Adrenal gland (tissue), 12 donors: ENCODE results near the gene SCFD1. TPM values are rescaled to one million over a fixed set of nuclear protein-coding genes. Genes with fewer than 3 reads are reported as not detected.
A peak's percentile ranks its signal among the peaks of the same experiment; 100 is the strongest.
"Not testable (repeated sequence)": the region's sequence is repeated elsewhere in the genome, so short reads cannot be mapped to it uniquely, and the experiment has no call there.

Source experiments
- DNase-seq, 7 donors: peaks; one replicate each; pipeline ENCODE4 v3.0.0-alpha.2; 2019 to 2020
- H3K27ac ChIP-seq, 5 donors: fragments of 200-600 bp; sonication (generic) in 4 of 5; 1 replicate in 3 of 5; 2 replicates in 2 of 5; pipeline versions ENCODE4 v1.5.1 to v1.8.0; 2016 to 2020; ENCODE audit warnings: mild to moderate bottlenecking in 1 of 5
- H3K27me3 ChIP-seq: fragments of 200-600 bp; 2 replicates; pipeline ENCODE4 v1.8.0; 2021
- H3K36me3 ChIP-seq, 2 donors: fragments of 200-600 bp; replicated peaks in 1 of 2; 1 replicate in 1 of 2; 2 replicates in 1 of 2; pipeline versions ENCODE4 v1.5.1 to v1.8.0; 2018 to 2022
- H3K4me1 ChIP-seq, 2 donors: fragments of 200-600 bp; replicated peaks in 1 of 2; 1 replicate in 1 of 2; 2 replicates in 1 of 2; pipeline versions ENCODE4 v1.5.1 to v1.8.0; 2018 to 2021
- H3K4me3 ChIP-seq, 4 donors: fragments of 200-600 bp; sonication (generic) in 3 of 4; one replicate each; pipeline ENCODE4 v1.5.1; 2016 to 2018
- H3K9me3 ChIP-seq, 3 donors: fragments of 200-600 bp; sonication (generic) in 1 of 3; replicated peaks in 1 of 3; 1 replicate in 2 of 3; 2 replicates in 1 of 3; pipeline versions ENCODE4 v1.5.1 to v1.8.0; 2016 to 2021
- POLR2A ChIP-seq, 2 donors: fragments of 450-650 bp; IDR thresholded peaks; one replicate each; pipeline ENCODE4 v1.6.1; 2017; ENCODE audit warnings: antibody characterized with exemption in 2 of 2, mild to moderate bottlenecking in 2 of 2, moderate library complexity in 1 of 2
- WGBS, 4 donors: extraction: QIAGEN DNeasy Blood & Tissue Kit in 2 of 4; methylation state at CpG; one replicate each; pipeline versions ENCODE4 v1.1.5 to v1.1.7; 2013 to 2017; 5-methylcytosine and 5-hydroxymethylcytosine counted together
- intact Hi-C, 2 donors: fragments of 100-400 bp; cut with DNase I; formaldehyde crosslinking; loops; one replicate each; pipeline versions ENCODE4 v1.14.1 to v1.15.0; 2022 to 2023
- polyA plus RNA-seq, 3 donors: library from polyadenylated mRNA; stranded (reverse); fragments of 200-250 nt in 2 of 3; fragments of 350-450 nt in 1 of 3; fragmentation: Illumina TruSeq in 1 of 3; extraction: RNeasy Lipid Tissue Mini Kit (QIAGEN cat#74804) in 1 of 3; gene quantifications; one replicate each; pipeline ENCODE4 v1.2.3, GENCODE V29; 2013 to 2014
- total RNA-seq, 9 donors: library from RNA; depleted of rRNA in 4 of 9; stranded (reverse); fragments of >200 nt in 4 of 9; fragments of 120-200 nt in 1 of 9; fragmentation: NEBNext Ultra II Directional in 1 of 9; extraction: Animal tissue kit (Norgen Biotek cat#: 25700) in 1 of 9; gene quantifications; one replicate each; pipeline versions ENCODE4 v1.1.0 to v1.2.4, GENCODE V29; 2013 to 2023
- TF ChIP-seq, protein P1 (sequence below), 6 experiments: fragments of 450-650 bp in 4 of 6; fragments of 200-600 bp in 2 of 6; sonication (generic) in 1 of 6; IDR thresholded peaks; 1 replicate in 5 of 6; 2 replicates in 1 of 6; pipeline versions ENCODE4 v1.5.1 to v1.8.0; 2016 to 2021; ENCODE audit warnings: antibody characterized with exemption in 6 of 6, mild to moderate bottlenecking in 2 of 6, moderate library complexity in 1 of 6
- donor health status: healthy with polysubstance abuse.
- donor health status: Bipolar disorder and iron deficiency.
- donor health status: DM: yes; HTN: yes; CAD: no.
- donor health status: DM: no; HTN: no; CAD: no.
- donor health status: DM: no; HTN: no; CAD: no.
- donor health status: DM: yes; HTN: yes; CAD: no.

SCFD1 gene
- total and polyA plus RNA-seq, 12 donors = 22.9 to 147 (median 77.7) TPM

DNA sequence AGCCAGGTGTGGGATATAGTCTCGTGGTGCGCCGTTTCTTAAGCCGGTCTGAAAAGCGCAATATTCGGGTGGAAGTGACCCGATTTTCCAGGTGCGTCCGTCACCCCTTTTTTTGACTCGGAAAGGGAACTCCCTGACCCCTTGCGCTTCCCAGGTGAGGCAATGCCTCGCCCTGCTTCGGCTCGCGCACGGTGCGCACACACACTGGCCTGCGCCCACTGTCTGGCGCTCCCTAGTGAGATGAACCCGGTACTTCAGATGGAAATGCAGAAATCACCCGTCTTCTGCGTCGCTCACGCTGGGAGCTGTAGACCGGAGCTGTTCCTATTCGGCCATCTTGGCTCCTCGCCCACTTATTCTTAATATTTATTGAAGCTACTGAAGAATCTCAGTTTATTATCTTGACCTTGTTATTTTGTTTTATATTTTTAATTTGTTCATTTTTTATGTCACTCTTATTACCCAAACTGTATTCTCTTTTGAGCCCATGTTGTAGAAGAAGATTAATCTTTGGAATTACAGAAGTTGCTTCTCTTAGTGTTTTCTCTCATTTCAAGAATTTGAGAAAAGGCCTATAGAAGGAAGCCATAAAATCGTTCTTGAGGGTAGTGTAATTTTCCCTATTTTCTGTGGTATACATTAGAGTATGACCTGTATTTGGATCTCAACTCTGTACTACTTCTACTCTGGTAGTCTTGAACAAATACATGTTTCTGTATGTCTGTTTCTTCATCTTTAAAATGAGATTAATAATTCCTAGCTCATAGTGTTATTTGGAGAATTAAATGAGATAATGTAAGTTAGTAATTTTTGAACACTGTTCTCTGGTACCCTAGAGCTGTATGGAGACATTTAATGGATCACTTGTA is 68.6 kb downstream of the SCFD1 start:
- H3K4me3 ChIP-seq = peak overlapping the region in 1 of 4 donors; percentile 33
- WGBS, 4 donors = 30 to 58% (median 39%) methylated on average over 8 to 19 of the region's 28 CpGs

DNA sequence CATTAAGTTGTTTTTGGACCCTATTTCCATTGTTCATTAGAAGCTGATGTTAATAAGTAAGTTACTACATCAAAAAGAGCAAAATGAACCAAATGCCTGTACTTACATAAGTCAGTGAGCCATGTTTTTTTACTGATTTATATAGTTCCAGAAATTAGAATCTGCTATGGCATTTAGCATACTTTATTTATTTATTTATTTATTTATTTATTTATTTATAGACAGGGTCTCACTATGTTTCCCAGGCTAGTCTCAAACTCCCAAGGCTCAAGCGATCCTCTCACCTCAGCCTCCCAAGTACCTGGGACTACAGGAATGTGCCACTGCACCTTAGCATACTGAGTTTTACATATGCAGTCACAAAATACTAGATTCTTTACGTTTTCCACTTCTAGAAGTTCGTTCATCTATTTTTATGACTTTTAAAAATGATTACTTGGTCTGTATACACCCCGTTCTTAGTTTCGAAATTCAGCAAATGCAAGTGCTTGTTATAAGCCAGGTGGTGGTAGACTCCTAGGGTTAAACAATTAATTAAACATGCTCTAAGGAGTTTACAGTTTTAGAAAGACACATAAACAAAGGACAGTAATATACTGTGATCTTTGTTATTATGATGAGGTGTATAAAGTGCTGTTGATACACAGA is 69.8 kb downstream of the SCFD1 start:
- H3K4me3 ChIP-seq = no peak overlapping the region
- H3K4me1 ChIP-seq = peaks cover 0 to 6% of the 10 kb centered on the region in 2 donors
- no peak for TF ChIP-seq POLR2A (IDR thresholded peaks at IDR 0.05)
- TF ChIP-seq, protein P1, sequence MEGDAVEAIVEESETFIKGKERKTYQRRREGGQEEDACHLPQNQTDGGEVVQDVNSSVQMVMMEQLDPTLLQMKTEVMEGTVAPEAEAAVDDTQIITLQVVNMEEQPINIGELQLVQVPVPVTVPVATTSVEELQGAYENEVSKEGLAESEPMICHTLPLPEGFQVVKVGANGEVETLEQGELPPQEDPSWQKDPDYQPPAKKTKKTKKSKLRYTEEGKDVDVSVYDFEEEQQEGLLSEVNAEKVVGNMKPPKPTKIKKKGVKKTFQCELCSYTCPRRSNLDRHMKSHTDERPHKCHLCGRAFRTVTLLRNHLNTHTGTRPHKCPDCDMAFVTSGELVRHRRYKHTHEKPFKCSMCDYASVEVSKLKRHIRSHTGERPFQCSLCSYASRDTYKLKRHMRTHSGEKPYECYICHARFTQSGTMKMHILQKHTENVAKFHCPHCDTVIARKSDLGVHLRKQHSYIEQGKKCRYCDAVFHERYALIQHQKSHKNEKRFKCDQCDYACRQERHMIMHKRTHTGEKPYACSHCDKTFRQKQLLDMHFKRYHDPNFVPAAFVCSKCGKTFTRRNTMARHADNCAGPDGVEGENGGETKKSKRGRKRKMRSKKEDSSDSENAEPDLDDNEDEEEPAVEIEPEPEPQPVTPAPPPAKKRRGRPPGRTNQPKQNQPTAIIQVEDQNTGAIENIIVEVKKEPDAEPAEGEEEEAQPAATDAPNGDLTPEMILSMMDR (IDR thresholded peaks at IDR 0.05) = no peak
- no peak for DNase-seq
- H3K27me3 ChIP-seq = no peaks in the 10 kb centered on the region
- intact Hi-C loops = no loop called here
- H3K9me3 ChIP-seq = no peaks in the 10 kb centered on the region
- no peak overlapping the region for H3K27ac ChIP-seq
- WGBS, 4 donors = 96 to 97% (median 96%) methylated on average over 5 of the region's 5 CpGs
- peaks cover 0 to 9% of the 10 kb centered on the region in 2 donors for H3K36me3 ChIP-seq

More for the DNA sequence above, 68.6 kb downstream of the SCFD1 start:
- H3K4me1 ChIP-seq, intact Hi-C loops, H3K36me3 ChIP-seq, H3K27me3 ChIP-seq, H3K9me3 ChIP-seq: not testable (repeated sequence)
- TF ChIP-seq, protein P1 (IDR thresholded peaks at IDR 0.05) = peak in 5 of 6 experiments; percentile 12 to 62 (median 42)
- DNase-seq = peak; percentile 21 to 83 (median 53)
- H3K27ac ChIP-seq = peak overlapping the region in 2 of 5 donors; percentile 34 to 80

DNA sequence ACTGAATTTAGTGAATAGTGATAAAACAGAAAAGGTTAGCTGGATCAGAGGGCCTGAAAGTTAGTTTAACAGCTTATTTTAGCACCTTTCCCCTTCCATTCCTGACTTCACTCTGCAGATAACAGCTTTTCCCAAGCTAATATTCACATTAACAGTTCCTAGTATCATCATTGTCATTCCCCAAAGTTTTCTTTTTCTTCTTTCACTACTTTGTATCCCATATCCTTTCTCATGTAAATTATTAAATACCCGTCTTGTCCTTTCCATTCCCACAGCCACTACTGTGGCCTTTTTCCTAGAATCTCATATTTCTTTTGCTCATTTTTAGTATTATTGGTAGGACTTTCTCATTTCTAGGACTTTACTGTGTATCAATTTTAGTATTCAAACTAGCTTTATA is 70.5 kb downstream of the SCFD1 start:
- no peaks in the 10 kb centered on the region for H3K27me3 ChIP-seq
- intact Hi-C loops = no loop called here
- peaks cover 0 to 9% of the 10 kb centered on the region in 2 donors for H3K36me3 ChIP-seq
- H3K9me3 ChIP-seq = no peaks in the 10 kb centered on the region
- TF ChIP-seq, protein P1 (IDR thresholded peaks at IDR 0.05) = no peak
- TF ChIP-seq POLR2A (IDR thresholded peaks at IDR 0.05) = no peak
- DNase-seq = no peak
- no peak overlapping the region for H3K27ac ChIP-seq
- 88 to 100% (median 94%) methylated on average over 1 of the region's 1 CpG for WGBS, 4 donors
- no peak overlapping the region for H3K4me3 ChIP-seq
- H3K4me1 ChIP-seq = peaks cover 0 to 6% of the 10 kb centered on the region in 2 donors

GRCh38 chr14:30698463-30698862 is 76.3 kb downstream of the SCFD1 start:
- peaks cover 0 to 13% of the 10 kb centered on the region in 2 donors for H3K36me3 ChIP-seq
- H3K4me1 ChIP-seq = no peaks in the 10 kb centered on the region
- TF ChIP-seq, protein P1 (IDR thresholded peaks at IDR 0.05) = no peak
- TF ChIP-seq POLR2A (IDR thresholded peaks at IDR 0.05) = no peak
- no peaks in the 10 kb centered on the region for H3K9me3 ChIP-seq
- H3K27me3 ChIP-seq = no peaks in the 10 kb centered on the region
- no peak overlapping the region for H3K27ac ChIP-seq
- 87 to 98% (median 95%) methylated on average over 5 of the region's 5 CpGs for WGBS, 4 donors
- intact Hi-C loops = no loop called here
- no peak for DNase-seq
- H3K4me3 ChIP-seq = no peak overlapping the region
